HG02610 (cell line): ENCODE data around the gene PIN4.
A peak's percentile ranks its signal among the peaks of the same experiment; 100 is the strongest.
"Not testable (repeated sequence)": the region's sequence is repeated elsewhere in the genome, so short reads cannot be mapped to it uniquely, and the experiment has no call there.

Experiments
- ATAC-seq: cut with Tn5 transposase; IDR thresholded peaks from one replicate; pipeline ENCODE4 v1.9.1; 2021; ENCODE audit warnings: mild to moderate bottlenecking, moderate library complexity; ENCODE audit not compliant: unreplicated experiment

PIN4 gene

GRCh38 chrX:72181178-72182125, at the start of gene PIN4:
TSS of gene PIN4 (plus strand) at chrX:72181757. CDS start at chrX:72181786, 29 bp downstream.
- peak; percentile 96 for ATAC-seq

DNA sequence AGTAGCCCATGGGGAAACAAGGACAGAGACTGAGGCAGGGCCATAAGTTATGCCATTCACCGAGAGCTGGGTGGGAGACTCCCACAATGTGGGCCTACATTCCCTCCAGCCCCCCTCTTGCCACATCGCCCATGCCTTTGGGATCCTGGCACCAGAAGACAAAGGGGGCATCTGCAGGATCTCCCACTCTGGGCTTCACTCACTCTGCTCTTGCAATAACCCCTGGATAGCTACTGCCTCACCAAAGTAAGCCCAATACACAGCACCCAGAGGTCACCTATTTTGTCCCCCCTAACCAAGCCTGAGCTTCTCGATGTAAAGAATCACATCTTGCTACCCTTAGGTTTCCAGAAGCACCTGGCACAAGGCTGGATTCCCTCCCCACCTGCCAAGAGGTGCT, 49.1 kb upstream of the PIN4 start:
- ATAC-seq: no peak

- ATAC-seq: no peak
Observed at GRCh38 chrX:72133851-72134546, 47.6 kb upstream of the PIN4 start.

DNA sequence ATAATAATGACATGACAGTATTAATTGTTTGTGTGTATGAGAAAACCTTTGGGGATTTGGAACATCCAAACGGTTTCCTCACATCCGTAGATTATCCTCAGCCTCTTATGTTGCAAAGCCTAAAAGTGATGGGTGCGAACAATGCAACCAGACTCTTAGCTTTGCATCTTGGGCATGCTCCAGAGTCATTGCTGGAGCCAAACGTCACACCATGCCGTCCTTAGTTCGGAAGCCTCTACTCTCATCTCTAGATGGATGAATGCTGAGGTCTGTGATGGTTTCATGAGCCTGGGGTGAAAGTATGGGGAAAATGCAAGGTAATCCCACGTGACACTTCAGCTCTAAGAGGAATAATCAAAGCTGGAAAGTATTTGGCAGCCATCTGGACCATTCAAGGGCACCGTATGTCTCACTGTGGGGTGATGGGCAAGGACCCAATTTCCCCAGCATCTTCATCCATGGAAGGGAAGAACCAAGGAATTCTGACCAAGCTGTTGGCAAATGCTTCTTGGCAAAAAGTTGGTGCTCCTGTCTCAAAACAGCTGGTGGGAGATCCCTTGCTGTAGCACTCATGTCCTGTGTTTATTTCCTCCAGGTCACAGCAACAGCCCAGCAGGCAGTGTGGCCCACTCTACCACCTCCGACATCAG, 43.6 kb upstream of the PIN4 start:
- no peak for ATAC-seq

DNA sequence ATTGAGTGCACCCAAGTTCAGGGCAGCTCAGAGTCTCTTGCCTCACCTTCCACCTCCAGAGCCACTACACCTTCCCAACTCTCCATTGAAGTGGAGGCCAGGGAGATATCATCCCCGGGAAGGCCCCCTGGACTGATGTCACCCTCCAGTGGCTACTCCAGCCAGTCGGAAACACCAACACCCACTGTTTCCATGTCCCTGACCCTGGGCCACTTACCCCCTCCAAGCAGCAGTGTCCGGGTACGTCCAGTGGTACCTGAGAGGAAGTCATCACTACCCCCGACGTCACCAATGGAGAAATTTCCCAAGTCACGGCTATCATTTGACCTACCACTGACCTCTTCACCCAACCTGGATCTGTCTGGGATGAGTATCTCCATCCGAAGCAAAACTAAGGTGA, 42.0 kb upstream of the PIN4 start:
- no peak for ATAC-seq

DNA sequence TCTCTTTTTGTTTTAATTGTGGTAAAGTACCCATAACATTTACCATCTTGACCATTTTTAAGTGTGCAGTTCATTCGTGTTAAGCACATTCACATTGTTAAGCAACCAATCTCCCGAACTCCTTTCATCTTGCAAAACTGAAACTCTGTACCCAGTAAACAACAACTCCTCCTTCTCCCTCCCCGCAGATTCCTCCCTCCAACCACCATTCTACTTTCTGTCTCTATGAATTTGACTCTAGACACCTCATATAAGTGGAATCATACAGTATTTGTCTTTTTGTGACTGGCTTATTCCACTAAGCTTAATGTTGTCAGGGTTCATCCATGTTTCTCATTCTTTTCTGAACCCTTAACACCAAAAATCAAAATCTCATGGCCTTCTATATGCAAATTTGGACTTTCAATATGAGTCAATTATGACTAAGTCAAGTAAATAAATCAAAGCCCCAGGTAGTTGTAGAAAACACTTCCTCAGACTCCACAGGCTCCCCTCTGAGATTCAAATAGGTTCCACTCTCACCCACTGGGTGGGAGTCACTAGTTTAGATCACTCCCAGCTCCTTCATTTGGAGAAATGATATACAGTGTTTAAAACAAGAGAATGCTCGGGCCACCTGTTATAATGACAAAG, 40.1 kb upstream of the PIN4 start:
- peak; percentile 81 for ATAC-seq

DNA sequence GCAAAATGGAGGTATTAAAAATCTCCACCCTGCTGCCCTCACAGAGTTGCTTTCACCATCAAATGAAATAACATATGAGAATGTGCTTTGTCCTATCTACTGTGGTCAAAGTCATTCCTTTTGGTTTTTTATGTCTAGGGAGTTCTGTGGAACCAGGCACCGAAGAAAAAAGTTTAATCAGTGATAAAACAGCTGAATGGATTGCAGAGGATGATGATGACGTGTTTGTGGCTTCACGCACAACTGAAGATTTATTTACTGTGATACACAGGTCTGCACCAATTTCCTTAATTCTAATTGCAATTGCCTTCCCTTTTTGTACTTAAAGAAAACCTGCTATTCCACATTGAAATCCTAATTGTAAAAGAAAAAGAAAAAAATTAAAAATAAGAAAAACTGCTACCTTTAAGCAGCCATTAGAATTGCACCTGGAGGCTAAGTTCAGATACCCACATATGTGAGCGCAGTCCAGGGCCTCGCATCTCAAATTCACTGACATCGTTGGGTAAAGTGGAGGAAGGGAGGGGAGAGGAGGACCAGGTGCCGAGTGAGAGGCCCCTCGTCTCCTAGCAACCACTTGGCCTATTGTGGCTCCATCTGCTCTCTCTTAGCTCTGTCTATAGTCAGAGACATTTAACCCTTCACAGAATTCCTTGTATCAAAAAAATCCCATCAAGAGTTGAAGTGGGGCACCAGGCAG, 39.3 kb upstream of the PIN4 start:
- no peak for ATAC-seq

- no peak for ATAC-seq
Observed at GRCh38 chrX:72142794-72143608, 38.6 kb upstream of the PIN4 start.

DNA sequence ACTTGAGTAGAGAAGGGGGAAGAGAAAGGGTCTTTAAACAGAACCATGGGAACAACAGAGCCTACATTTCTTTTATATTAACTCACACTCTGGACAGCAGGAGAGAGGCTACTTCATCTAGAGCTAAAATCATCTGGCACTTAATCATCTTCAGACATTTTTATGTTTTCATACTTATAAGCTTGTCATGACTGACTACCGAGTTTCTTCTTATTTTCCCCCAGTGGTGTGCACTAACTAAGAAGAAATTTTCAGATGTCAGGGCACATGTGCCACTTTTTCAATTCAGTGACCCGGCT, 38.0 kb upstream of the PIN4 start:
- ATAC-seq: no peak

DNA sequence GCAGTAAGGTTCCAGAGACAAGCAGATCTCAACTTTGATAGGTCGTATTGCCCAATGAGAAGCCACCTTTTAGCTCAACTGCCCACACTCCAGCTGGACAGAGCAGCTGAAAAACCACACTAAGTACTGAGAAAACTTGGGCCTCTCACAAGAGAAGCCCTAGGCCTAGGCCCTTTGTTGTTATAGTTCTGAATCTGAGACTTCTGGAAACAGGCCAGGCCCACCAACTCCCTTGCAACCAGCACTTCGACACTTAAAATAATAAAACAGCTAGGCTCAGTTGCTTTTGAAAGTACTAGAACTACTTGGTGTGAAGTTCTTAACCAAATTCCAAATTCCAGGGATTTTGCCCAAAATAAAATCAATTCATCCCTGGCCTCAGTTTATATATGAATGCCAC, 36.4 kb upstream of the PIN4 start:
- no peak for ATAC-seq

GRCh38 chrX:72146527-72146926, 35.0 kb upstream of the PIN4 start:
- ATAC-seq: no peak

DNA sequence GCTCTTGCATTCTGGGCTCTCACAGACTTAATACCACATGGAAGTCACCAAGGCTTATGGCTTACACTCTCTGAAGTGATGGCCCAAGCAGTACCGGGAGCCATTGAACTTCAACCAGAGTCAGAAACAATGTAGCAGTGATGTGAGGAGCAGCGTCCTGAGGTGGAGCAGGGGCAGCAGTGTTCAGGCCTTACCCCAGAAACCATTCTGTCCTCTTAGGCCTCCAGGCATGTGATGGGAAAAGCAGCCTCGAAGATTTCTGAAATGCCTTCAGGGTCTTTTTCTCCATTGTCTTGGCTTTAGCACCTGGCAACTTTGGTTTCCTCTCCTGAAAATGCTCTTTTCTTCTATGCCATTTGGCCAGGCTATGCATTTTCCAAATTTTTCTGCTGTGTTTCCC, 22.8 kb upstream of the PIN4 start:
- ATAC-seq: no peak

DNA sequence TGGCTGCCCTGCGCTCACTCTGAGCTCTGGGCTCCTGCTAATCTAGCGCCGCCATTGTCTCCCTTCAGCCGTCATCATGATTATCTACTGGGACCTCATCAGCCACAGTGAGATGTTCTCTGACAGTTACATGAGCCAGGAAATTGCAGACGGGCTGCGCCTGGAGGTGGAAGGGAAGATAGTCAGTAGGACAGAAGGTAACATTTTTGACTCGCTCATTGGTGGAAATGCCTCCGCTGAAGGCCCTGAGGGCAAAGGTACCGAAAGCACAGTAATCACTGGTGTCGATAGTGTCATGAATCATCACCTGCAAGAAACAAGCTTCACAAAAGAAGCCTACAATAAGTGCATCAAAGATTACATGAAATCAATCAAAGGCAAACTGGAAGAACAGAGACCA, 21.8 kb upstream of the PIN4 start:
- ATAC-seq: no peak

- ATAC-seq: no peak
Observed at GRCh38 chrX:72165551-72165950, 16.0 kb upstream of the PIN4 start.

GRCh38 chrX:72169008-72169728, 12.4 kb upstream of the PIN4 start:
- ATAC-seq: no peak

- not testable (repeated sequence) for ATAC-seq
Observed at GRCh38 chrX:72176289-72176688, 5.3 kb upstream of the PIN4 start.

DNA sequence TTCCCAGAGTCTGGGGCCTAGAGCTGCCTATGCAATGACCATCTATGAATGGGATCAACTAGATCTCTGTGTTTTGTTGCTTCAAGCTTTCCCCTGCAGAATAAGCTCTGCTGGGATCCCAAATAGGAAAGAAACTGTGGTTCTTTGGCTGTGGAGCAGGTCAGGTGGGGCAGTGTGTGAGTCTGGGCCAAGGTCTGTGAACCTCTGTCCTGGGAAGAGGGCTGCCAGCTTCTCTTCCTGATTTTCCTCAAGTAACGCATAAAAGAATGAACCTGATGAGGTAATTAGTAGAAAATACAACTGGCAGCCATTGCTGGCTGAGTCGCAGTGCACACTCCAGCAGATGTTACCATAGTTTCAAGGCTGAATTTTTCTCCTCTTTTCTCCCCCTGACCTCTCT, 4.6 kb upstream of the PIN4 start:
- ATAC-seq: no peak

GRCh38 chrX:72180539-72180938, 1.0 kb upstream of the PIN4 start:
- no peak for ATAC-seq

- ATAC-seq: no peak
Observed at GRCh38 chrX:72182924-72183323, 1.4 kb downstream of the PIN4 start.
